ENCODE measurements around the gene SOD3. TPM values are rescaled to one million over a fixed set of nuclear protein-coding genes. Genes with fewer than 3 reads are reported as not detected.

SOD3 gene
- total RNA-seq, 1 experiment from 2014 or later = not detected

DNA sequence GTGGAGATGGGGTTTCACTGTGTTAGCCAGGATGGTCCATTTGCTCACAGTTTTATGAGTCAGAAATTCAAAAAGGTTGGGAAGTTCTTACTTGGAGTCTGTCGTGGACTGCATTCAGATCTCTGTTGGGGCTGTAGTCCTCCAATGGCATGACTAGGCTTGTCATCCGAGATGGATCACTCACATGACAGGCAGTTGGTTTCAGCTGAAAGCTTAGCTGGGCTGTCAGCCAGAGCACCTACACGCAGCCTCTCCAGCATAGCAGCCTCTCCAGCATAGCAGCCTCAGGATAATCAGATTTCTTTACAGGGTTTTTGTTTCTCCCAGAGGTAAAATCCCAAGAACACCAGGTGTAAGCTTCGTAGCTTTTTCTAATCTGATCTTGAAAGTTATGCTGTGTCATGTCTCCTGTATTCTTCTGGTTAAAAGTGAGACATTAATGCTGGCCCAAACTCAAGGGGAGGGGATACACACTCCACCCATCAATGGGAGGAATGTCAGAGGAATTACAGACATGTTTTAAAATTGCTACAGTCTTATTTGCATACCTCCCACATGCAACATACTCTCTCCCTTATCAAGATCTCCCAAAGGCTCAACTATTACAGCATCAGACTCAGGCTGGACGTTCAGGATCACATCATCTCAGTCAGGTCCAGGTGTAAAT is 31.6 kb upstream of the SOD3 start:
- no peaks in the 10 kb centered on the region for H3K4me1 ChIP-seq (ENCODE audit: low read length)
- no peaks in the 10 kb centered on the region for H4K20me1 ChIP-seq (ENCODE audit: insufficient read depth, low read depth, low read length)
- no peak overlapping the region for H3K27ac ChIP-seq (ENCODE audit: low read length)
- DNase-seq = no peak
- no peak overlapping the region for H2AFZ ChIP-seq (ENCODE audit: low read length)
- no peaks in the 10 kb centered on the region for H3K27me3 ChIP-seq (ENCODE audit: low read length)
- H3K79me2 ChIP-seq (ENCODE audit: low read length) = no peaks in the 10 kb centered on the region
- no peak overlapping the region for H3K4me3 ChIP-seq (ENCODE audit: low read length)
- H3K9ac ChIP-seq (ENCODE audit: low read length) = no peak overlapping the region
- no peaks in the 10 kb centered on the region for H3K9me2 ChIP-seq (replicated peaks; ENCODE audit: insufficient read depth, low read length)
- no peaks in the 10 kb centered on the region for H3K9me3 ChIP-seq (ENCODE audit: low read length)
- no peaks in the 10 kb centered on the region; the same call in 1 of the 2 replicates for H3K36me3 ChIP-seq (ENCODE audit: insufficient read depth, low read length)
- H3K4me2 ChIP-seq (ENCODE audit: low read depth, low read length, poor library complexity, severe bottlenecking) = no peak overlapping the region

- Histone ChIP-seq H4K20me1 (ENCODE audit: insufficient read depth, low read depth, low read length) (no peaks in the 10 kb centered on the region), H3K27me3 (ENCODE audit: low read length) (no peaks in the 10 kb centered on the region), H3K4me2 (ENCODE audit: low read depth, low read length, poor library complexity, severe bottlenecking) (no peak overlapping the region), H3K9me2 (replicated peaks; ENCODE audit: insufficient read depth, low read length) (no peaks in the 10 kb centered on the region), H3K9ac (ENCODE audit: low read length) (no peak overlapping the region), H3K79me2 (ENCODE audit: low read length) (no peaks in the 10 kb centered on the region), H3K4me1 (ENCODE audit: low read length) (no peaks in the 10 kb centered on the region), H3K36me3 (ENCODE audit: insufficient read depth, low read length) (no peaks in the 10 kb centered on the region; the same call in 1 of the 2 replicates), H2AFZ (ENCODE audit: low read length) (no peak overlapping the region), H3K4me3 (ENCODE audit: low read length) (no peak overlapping the region), H3K27ac (ENCODE audit: low read length) (no peak overlapping the region), H3K9me3 (ENCODE audit: low read length) (no peaks in the 10 kb centered on the region)
- DNase-seq = no peak
These were observed 31.0 kb upstream of the SOD3 start for GRCh38 chr4:24764345-24764744.

GRCh38 chr4:24765376-24765988 is 29.9 kb upstream of the SOD3 start:
- H3K79me2 ChIP-seq (ENCODE audit: low read length) = no peaks in the 10 kb centered on the region
- no peak overlapping the region for H3K27ac ChIP-seq (ENCODE audit: low read length)
- no peaks in the 10 kb centered on the region for H3K4me1 ChIP-seq (ENCODE audit: low read length)
- H3K9me2 ChIP-seq (replicated peaks; ENCODE audit: insufficient read depth, low read length) = no peaks in the 10 kb centered on the region
- no peak overlapping the region for H3K9ac ChIP-seq (ENCODE audit: low read length)
- no peaks in the 10 kb centered on the region; the same call in 1 of the 2 replicates for H3K36me3 ChIP-seq (ENCODE audit: insufficient read depth, low read length)
- no peak for DNase-seq
- no peak overlapping the region for H3K4me3 ChIP-seq (ENCODE audit: low read length)
- H3K4me2 ChIP-seq (ENCODE audit: low read depth, low read length, poor library complexity, severe bottlenecking) = no peak overlapping the region
- no peaks in the 10 kb centered on the region for H4K20me1 ChIP-seq (ENCODE audit: insufficient read depth, low read depth, low read length)
- H3K27me3 ChIP-seq (ENCODE audit: low read length) = no peaks in the 10 kb centered on the region
- no peaks in the 10 kb centered on the region for H3K9me3 ChIP-seq (ENCODE audit: low read length)
- no peak overlapping the region for H2AFZ ChIP-seq (ENCODE audit: low read length)

GRCh38 chr4:24768006-24768405 is 27.4 kb upstream of the SOD3 start:
- DNase-seq = no peak
- Histone ChIP-seq H3K36me3 (ENCODE audit: insufficient read depth, low read length) (no peaks in the 10 kb centered on the region; the same call in 1 of the 2 replicates), H3K79me2 (ENCODE audit: low read length) (no peaks in the 10 kb centered on the region), H3K27ac (ENCODE audit: low read length) (no peak overlapping the region), H3K9me2 (replicated peaks; ENCODE audit: insufficient read depth, low read length) (no peaks in the 10 kb centered on the region), H3K9ac (ENCODE audit: low read length) (no peak overlapping the region), H3K4me2 (ENCODE audit: low read depth, low read length, poor library complexity, severe bottlenecking) (no peak overlapping the region), H3K4me3 (ENCODE audit: low read length) (no peak overlapping the region), H2AFZ (ENCODE audit: low read length) (no peak overlapping the region), H4K20me1 (ENCODE audit: insufficient read depth, low read depth, low read length) (no peaks in the 10 kb centered on the region), H3K4me1 (ENCODE audit: low read length) (no peaks in the 10 kb centered on the region), H3K9me3 (ENCODE audit: low read length) (no peaks in the 10 kb centered on the region), H3K27me3 (ENCODE audit: low read length) (no peaks in the 10 kb centered on the region)

DNA sequence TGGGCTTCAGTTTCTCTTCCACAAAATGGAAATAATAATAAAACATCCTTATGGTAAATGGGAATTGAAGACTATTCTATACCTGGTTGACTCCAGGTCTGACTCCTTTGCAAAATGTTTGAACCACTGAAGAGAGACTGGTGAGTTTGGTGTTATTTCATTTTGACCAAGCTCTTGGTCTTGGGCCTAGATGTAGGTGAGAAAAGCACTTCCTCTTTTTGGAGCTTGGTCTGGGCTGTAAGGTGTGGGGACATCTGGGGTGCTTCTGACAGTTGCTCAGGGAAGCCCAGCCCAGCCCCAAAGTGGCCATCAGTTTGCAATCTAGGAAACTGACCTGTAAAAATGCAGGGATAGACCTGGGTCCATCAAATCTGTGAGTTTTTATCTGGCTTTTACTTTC is 26.8 kb upstream of the SOD3 start:
- H3K4me3 ChIP-seq (ENCODE audit: low read length) = no peak overlapping the region
- no peaks in the 10 kb centered on the region for H3K9me3 ChIP-seq (ENCODE audit: low read length)
- no peak overlapping the region for H3K9ac ChIP-seq (ENCODE audit: low read length)
- no peaks in the 10 kb centered on the region for H3K27me3 ChIP-seq (ENCODE audit: low read length)
- no peak overlapping the region for H3K27ac ChIP-seq (ENCODE audit: low read length)
- H3K36me3 ChIP-seq (ENCODE audit: insufficient read depth, low read length) = no peaks in the 10 kb centered on the region; the same call in 1 of the 2 replicates
- H3K9me2 ChIP-seq (replicated peaks; ENCODE audit: insufficient read depth, low read length) = no peaks in the 10 kb centered on the region
- no peak overlapping the region for H2AFZ ChIP-seq (ENCODE audit: low read length)
- no peaks in the 10 kb centered on the region for H3K4me1 ChIP-seq (ENCODE audit: low read length)
- no peak overlapping the region for H3K4me2 ChIP-seq (ENCODE audit: low read depth, low read length, poor library complexity, severe bottlenecking)
- peak; percentile 48 for DNase-seq
- no peaks in the 10 kb centered on the region for H3K79me2 ChIP-seq (ENCODE audit: low read length)
- no peaks in the 10 kb centered on the region for H4K20me1 ChIP-seq (ENCODE audit: insufficient read depth, low read depth, low read length)

GRCh38 chr4:24769571-24769970 is 25.8 kb upstream of the SOD3 start:
- Histone ChIP-seq H3K79me2 (ENCODE audit: low read length) (no peaks in the 10 kb centered on the region), H3K4me2 (ENCODE audit: low read depth, low read length, poor library complexity, severe bottlenecking) (no peak overlapping the region), H3K27me3 (ENCODE audit: low read length) (no peaks in the 10 kb centered on the region)

DNA sequence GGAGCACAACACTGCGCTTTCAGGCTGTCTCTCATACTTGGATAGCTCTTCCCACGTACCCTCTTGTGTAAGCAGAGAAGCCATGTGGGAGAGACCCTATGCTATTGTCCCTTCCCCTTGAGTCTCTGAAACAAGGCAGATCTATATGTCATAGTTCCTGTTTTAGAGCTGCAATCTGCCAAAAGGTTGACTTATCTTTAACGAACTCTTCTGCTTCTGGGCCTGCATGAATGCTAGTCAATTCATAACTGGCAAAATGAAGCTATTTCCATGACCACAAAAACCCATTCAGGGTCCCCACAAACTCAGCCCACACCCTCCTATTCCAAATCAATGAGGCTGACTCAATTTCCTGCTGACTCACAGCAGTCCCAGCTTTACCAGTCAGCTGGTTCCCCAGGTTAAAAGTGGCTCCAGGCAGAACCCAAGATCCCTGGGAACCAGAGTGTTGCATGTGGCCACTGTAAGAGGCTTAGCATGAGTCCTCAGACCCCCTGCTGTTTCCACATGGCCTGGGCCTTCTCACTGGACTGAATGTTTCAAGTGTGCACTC is 25.3 kb upstream of the SOD3 start:
- Histone ChIP-seq H2AFZ (ENCODE audit: low read length) (no peak overlapping the region), H3K27ac (ENCODE audit: low read length) (no peak overlapping the region), H3K4me3 (ENCODE audit: low read length) (no peak overlapping the region), H3K4me2 (ENCODE audit: low read depth, low read length, poor library complexity, severe bottlenecking) (no peak overlapping the region), H3K4me1 (ENCODE audit: low read length) (no peaks in the 10 kb centered on the region), H3K79me2 (ENCODE audit: low read length) (no peaks in the 10 kb centered on the region), H3K36me3 (ENCODE audit: insufficient read depth, low read length) (no peaks in the 10 kb centered on the region; the same call in 1 of the 2 replicates), H3K9ac (ENCODE audit: low read length) (no peak overlapping the region), H4K20me1 (ENCODE audit: insufficient read depth, low read depth, low read length) (no peaks in the 10 kb centered on the region), H3K9me2 (replicated peaks; ENCODE audit: insufficient read depth, low read length) (no peaks in the 10 kb centered on the region), H3K9me3 (ENCODE audit: low read length) (no peaks in the 10 kb centered on the region), H3K27me3 (ENCODE audit: low read length) (no peaks in the 10 kb centered on the region)
- no peak for DNase-seq

More at GRCh38 chr4:24769571-24769970, 25.8 kb upstream of the SOD3 start:
- DNase-seq = no peak
- Histone ChIP-seq H3K9ac (ENCODE audit: low read length) (no peak overlapping the region), H3K27ac (ENCODE audit: low read length) (no peak overlapping the region), H3K36me3 (ENCODE audit: insufficient read depth, low read length) (no peaks in the 10 kb centered on the region; the same call in 1 of the 2 replicates), H3K9me3 (ENCODE audit: low read length) (no peaks in the 10 kb centered on the region), H3K4me1 (ENCODE audit: low read length) (no peaks in the 10 kb centered on the region), H3K4me3 (ENCODE audit: low read length) (no peak overlapping the region), H3K9me2 (replicated peaks; ENCODE audit: insufficient read depth, low read length) (no peaks in the 10 kb centered on the region), H4K20me1 (ENCODE audit: insufficient read depth, low read depth, low read length) (no peaks in the 10 kb centered on the region), H2AFZ (ENCODE audit: low read length) (no peak overlapping the region)

- no peak overlapping the region for H3K4me3 ChIP-seq (ENCODE audit: low read length)
- H3K9me3 ChIP-seq (ENCODE audit: low read length) = no peaks in the 10 kb centered on the region
- DNase-seq = no peak
- H2AFZ ChIP-seq (ENCODE audit: low read length) = no peak overlapping the region
- H3K4me2 ChIP-seq (ENCODE audit: low read depth, low read length, poor library complexity, severe bottlenecking) = no peak overlapping the region
- H3K4me1 ChIP-seq (ENCODE audit: low read length) = no peaks in the 10 kb centered on the region
- no peaks in the 10 kb centered on the region for H3K27me3 ChIP-seq (ENCODE audit: low read length)
- H3K79me2 ChIP-seq (ENCODE audit: low read length) = no peaks in the 10 kb centered on the region
- H3K27ac ChIP-seq (ENCODE audit: low read length) = no peak overlapping the region
- H4K20me1 ChIP-seq (ENCODE audit: insufficient read depth, low read depth, low read length) = no peaks in the 10 kb centered on the region
- no peak overlapping the region for H3K9ac ChIP-seq (ENCODE audit: low read length)
- no peaks in the 10 kb centered on the region for H3K9me2 ChIP-seq (replicated peaks; ENCODE audit: insufficient read depth, low read length)
- no peaks in the 10 kb centered on the region; the same call in 1 of the 2 replicates for H3K36me3 ChIP-seq (ENCODE audit: insufficient read depth, low read length)
These were observed 24.7 kb upstream of the SOD3 start for GRCh38 chr4:24770667-24771066.
